HS-5 (cell line): ENCODE data around the gene HIVEP2.
A peak's percentile ranks its signal among the peaks of the same experiment; 100 is the strongest.

Experiments
- DNase-seq: peaks from one replicate; pipeline ENCODE4 v3.0.0-alpha.2; 2012; ENCODE audit warnings: low read depth

HIVEP2 gene

DNA sequence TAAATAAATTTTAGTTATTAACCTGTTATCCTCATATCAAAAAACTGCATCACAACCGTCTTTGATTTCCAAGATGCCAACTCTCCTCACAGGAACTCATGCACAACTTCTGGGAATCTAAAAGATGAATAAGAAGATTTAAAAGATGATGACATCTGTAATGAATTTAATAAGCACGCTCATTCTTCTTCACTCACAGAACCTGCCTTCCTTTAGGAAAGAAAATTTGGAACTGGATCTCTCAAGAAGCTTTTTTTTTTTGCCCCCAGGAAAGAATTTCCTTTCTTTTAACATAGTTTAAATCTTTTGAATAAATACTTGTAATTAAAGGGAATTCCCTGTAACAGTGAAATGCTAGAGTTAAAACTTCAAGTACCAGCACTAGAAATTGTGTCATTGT lies 161.5 kb downstream of the HIVEP2 start:
- DNase-seq = no peak

DNA sequence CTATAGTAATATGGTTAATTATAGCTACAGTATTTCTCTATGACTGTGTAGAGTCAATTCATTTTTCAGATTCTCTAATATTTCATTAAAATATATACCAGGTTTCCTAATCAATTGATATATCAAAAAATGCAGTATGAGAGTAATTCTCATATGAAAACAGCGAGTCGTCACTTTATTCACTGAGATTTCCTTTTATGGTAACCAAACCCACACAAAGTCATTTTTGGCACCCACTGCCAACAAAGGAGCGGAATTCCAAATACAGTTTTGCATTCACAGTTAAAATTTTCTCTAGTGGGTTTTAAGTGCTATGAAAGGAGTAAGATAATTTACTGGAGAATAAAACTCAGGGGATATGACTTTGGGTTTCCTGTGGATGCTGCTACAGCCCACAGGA lies 163.8 kb downstream of the HIVEP2 start:
- no peak for DNase-seq

DNA sequence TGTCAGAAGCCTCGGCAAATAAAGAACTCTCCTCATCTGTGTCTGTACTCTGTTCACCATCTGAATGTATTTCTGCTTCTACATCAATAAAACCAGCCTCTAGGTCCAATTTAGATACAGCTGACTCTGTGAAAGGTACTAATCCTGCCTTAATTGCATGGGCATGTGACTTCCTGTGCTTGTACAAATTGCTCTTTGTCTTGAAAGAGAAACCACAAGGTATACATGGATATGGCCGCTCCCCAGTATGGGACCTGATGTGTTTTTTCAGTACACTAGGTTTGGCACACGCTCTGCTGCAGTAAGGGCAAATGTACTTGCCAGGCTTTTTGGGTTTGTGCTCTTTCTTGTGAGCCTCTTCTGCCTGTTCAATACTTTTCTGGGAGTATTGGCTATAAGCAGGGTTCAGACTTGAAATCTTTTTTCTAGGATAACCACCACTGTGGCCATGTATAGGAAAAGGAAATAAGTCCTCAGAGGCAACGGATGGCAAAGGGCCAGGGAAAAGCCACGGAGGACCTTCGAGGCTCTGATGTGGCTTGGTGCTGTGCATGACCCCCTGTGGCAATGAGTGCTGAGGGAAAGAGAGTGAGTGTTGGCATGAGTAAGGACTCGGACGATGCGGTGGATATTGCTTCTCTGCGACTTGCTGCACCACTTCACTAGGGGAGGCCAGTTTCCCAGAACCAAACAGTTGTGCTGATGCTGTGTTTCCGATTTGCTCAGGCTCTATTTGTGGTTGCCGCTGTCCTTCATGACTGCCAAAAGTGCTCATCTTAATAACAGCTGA lies 170.9 kb downstream of the HIVEP2 start:
- DNase-seq = no peak

DNA sequence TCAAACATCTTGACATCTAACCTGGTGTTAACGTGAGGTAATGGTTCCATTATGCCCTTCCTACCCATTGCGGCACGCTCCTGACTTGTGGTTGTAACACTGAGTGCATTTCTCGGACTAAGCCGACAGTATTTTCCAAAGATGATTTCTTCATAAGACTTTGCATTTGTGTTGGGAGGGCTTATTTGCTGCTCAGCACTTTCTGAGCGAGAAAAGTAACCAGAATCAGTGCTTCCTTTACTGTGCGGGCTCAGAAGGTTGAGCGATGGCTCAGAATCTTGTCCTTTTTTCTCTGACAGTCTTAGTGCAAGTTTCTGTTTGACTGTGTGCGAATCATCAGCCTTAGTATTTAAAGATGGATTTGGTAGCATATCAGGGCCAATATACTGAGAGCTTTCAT lies 171.7 kb downstream of the HIVEP2 start:
- DNase-seq = no peak

DNA sequence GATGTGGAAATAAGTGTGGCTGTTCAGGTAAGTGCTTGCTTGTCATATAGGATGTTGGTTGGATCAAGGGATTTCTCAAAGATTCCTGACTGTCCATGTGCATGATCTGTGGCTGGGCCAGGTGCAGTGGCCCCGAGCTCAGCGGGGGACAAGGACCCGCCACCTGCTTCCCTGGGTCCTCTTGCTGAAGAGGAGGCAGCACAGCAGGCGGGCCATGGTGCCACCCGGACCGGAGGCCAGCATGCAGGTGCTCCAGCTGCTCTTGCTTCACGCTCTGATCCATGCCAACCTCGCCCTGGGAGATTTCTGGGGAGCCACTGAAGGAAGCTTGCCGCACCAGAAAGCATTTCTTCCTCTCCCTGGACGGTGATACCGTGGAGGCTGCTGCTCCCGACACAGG lies 173.8 kb downstream of the HIVEP2 start:
- DNase-seq = no peak

DNA sequence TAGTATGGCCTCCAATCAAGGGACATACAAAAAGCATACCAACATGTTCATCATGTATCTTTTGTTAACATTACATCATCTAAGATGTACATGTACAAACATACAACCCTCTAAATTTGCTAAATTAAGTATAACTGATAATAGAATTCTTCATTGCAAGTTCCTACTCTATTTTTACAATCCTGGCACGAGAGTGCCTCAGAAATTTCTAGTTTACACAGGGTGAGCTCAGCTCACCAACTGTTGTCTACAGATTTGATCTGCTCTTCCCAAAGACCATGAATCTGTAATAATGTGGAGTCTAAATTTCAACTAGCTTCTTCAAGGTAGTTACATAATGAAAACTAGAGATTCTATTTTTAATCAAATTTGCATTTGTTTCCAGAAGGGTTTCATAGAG lies 179.7 kb downstream of the HIVEP2 start:
- no peak for DNase-seq

DNA sequence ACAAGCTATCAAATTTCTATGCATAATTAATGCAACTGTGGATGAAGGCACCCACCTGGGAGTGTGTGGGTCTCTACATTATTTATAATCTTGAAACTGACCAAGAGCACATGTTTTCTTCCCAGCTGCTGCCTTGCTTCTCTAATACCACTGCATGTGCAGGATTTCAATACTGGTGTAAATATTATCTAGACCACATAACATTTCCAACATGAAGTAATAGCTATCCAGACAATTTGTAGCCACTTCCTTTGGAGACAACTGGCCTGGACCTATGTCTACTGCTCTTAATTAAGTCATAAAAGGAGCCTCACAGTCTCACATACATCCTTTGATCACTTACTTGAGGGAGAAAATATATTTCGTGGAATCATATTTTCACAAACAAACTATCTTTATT lies 180.7 kb downstream of the HIVEP2 start:
- no peak for DNase-seq

DNA sequence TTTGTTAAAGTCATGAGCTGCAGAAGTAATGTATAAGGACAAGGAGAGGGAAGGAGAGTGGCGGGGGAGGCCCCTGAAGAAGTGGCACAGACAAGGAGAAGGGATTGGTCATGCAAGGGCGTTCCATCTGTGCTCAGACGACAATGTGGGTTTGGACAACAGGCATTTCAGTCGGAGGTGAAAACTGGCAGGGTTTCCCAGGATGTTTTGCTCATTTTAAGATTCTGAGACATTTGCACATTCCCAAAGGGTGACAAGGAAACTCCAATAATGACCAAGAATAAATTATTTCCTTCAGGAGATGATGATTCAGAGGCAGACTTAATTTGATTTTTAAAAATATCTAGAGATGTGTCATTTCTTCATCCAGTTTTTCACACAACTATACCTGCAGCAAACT lies 181.8 kb downstream of the HIVEP2 start:
- DNase-seq = peak; percentile 76

DNA sequence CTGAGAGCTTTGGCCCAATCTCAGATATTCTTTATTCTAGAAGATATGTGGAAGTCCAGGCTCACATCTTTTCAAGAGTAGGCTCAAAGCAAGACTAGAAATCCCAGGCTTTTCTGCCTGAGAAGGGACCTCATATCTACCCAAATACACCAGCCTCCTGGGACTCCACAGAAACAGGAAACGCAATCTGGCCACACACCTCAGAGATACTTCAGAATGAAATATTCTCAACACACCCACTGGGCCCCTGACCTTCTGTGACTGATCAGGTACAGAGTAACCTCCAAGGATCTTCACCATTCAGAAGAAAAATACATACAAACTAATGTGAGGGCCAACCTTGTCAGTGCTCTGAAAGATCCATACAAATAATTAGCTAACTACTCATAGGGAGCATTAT lies 183.2 kb downstream of the HIVEP2 start:
- DNase-seq = no peak

DNA sequence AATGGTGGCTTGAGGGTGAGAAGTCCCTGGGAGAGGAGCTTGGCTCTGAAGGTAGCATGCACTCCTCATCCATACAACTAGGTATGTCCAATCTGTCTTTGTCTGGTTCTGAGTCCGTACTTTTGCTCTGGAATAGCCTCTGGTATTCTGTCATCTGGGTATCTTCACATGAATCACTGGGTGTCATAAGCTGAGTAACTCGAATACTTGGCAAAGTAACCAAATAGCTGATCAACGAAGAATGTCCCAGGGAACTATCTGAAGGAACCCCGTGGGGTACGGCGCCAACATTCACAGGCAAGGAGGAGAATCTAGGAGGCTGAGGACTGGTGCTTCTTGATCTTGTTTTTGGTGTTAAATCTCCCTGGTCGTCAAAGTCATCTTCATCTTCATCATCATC lies 184.8 kb downstream of the HIVEP2 start:
- DNase-seq = no peak

DNA sequence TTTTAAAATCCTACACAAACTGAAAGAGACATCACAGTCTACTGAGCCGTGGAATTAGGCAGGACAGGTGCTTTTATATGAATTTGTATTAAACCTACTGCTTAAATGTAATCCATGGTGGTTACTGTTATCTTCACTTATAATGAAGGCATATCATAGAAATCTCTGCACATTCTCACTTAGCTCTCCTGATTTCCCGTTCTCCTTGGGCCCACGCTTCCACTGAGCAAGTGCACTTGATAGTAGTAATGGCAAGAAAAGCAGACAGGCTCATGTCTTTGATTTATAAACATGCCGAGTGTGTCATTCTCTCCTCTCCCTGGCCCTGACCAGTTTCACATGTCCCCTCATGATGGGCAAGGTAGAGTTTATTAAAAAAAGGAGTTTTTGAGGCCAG lies 186.3 kb downstream of the HIVEP2 start:
- DNase-seq = no peak

DNA sequence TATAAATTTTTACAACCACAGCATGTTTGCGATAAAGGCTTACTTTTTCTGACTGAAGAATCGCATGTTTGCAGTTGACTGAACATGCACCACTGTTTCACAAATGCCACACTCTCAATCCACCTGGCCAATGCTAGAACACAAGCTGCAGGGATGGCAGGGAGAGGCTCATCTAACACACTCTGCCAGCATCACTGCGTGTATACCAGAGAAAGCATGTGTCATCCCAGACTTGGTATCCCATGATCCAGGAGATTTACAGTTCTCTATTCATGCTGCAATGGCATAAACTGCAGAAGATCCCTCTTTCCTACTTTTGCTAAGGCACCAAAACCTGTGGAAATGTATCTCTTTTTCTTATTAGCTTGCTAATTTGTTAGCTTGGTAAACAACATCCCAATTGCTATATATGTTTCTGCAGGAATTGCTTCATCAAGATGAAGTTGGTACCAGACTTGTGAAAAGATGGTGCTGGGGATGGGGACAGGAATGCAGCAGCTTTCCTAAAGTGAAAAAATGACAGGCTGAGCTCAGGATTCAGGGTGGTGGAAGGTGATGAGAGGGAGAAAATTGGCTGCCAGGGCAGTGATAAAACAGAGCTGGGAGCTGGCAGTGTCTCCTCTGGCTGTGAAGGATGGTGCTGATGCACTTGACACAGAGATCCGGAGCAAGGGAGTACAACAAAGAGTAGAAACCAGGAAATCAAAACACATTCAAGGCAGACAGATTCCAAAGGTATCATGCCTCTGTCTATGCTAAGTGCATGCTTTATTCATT lies 186.9 kb downstream of the HIVEP2 start:
- DNase-seq = no peak

DNA sequence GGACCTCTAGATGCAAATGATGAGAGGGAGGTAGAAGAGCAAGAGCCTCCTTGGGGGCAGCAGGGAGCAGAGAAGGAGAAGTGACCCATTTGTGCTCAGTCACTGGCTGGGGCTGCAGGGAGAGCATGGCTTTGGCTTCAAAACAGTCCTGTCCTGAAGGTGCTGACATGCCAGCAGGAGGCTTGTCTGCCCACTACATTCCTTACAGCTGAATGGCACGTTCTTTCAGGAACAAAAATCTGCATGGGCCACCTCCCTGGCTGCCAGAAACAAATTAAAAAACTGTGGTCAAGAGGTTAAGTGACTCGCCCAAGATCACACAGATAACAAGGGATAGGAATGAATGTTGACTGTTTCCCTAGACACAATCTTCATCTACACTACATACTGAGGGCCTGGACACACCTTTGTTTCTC lies 188.8 kb downstream of the HIVEP2 start:
- DNase-seq = peak; percentile 82

DNA sequence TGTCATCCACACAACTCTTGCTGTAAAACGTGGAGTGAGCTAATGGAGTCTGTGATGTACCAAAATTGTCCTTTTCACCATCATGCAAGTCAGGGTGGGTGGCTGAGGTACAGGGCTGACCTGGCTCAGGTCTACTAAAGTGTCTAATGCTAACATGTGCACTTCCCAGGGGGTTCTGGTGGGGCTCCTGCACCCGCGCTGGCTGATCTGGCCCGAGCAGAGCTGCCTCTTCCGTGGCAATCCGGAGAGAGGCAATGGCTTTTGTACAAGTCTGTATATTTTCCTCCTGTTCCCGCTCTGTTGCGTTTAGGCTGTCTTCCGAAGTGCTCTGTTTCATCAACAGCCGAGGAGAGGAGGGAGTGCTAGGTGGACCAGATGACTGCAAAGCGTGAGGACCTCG lies 191.8 kb downstream of the HIVEP2 start:
- no peak for DNase-seq

DNA sequence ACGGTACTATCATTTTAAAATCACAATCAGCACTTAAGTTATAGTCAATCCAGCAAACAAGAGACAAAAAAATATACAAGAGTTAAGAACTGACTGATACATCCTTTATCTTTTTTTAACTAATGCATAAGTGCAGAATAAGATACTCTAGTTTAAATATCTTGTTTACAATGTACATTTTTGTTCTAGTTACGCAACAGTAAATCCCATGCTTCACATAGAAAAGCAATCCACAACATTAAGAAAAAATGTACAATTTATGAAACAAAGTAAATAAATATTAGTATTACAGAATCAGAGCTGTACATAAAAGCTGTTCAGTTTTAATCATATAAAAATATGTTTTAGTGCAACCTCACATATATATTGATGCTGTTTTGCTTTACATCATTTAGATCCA lies 192.6 kb downstream of the HIVEP2 start:
- no peak for DNase-seq

DNA sequence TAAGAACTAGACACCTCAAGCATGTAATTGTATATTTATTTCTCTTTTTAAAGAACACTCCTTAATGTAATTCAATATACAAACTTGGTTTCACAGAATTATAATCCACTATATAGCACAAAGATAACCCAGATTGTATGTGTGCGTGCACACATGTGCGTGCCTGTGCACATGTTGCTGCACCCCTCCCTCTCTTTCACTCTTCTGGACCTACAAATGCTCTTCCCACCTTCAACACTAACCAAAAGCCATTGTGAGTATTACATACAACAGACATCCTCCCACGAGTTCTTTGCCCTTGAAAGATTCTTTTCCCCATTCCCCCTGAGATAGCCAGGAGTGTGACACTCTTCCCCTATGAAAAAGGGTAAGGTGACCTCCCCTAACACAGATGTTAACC lies 193.5 kb downstream of the HIVEP2 start:
- DNase-seq = no peak

DNA sequence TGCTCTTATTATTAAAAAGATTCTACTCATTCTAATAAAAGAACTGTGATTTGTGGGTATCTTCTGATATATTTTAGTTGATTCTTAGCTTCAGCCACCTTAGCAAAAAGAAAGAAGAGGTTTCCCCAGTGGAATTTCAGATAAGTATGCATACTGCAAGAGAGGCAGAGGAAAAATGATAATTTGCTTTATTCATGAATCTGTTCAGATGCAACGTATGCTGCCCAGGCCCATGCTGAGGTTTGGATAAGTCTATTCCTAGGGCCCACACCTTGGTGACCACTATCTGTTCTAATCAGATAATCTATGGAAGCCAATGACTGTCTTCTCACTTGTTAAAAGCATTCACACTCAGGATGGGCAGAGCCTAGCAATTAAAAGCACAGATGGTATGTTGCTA lies 194.0 kb downstream of the HIVEP2 start:
- no peak for DNase-seq

DNA sequence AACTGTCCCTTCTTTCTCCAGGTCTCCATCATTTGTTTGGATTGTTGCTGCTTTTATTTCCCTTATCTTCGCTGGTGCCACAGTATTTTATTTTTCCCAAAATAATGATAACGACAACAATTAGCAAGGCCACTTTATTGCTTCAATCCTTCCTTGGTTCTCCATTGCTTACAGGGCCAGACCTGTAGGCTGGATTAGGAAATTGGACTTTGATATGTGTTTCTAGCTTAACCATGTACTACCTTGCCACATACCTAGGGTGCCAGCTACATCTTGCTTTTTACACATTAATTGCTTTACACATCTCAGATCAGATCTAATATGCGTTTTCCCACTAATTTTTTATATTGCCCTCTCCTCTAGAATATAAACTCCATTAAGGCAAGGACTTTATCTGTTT lies 195.4 kb downstream of the HIVEP2 start:
- no peak for DNase-seq

DNA sequence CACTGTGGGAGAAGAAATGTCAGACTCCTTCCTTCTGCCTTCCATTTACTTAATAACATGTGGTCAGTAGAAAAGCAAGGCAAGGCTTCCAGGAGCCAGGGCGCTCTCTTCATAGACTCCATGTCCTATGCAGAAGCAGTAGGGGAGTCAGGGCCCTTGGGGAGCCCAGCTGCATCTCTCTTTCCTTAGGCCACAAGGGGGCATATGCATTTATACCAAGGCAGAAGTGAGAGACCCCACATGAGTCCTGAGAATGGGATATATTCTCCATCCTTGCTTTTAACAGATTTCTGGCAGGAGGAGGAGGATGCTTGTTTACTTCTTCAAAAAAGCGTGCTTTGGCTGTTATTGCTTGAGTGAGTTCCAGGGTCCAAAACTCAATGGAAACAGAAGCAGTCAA lies 198.5 kb downstream of the HIVEP2 start:
- DNase-seq = no peak

DNA sequence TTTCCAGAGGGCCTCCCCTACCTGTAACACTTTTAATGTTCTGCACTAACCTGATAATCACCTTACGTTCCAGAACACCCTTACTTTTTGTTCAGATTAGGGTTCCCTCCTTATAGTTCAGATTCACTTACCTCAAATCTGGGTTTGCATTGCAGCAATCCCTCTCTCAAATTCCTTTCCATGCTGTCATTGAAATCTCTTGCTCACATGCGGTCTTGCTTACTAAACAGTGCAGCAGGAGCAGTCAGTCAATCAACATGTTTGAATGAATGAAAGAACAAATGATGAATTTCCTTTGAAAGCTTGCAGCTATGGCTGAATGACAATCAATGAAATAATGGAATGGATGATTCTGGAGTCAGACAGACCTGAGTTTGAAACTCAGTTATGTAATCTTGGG lies 200.1 kb downstream of the HIVEP2 start:
- no peak for DNase-seq

DNA sequence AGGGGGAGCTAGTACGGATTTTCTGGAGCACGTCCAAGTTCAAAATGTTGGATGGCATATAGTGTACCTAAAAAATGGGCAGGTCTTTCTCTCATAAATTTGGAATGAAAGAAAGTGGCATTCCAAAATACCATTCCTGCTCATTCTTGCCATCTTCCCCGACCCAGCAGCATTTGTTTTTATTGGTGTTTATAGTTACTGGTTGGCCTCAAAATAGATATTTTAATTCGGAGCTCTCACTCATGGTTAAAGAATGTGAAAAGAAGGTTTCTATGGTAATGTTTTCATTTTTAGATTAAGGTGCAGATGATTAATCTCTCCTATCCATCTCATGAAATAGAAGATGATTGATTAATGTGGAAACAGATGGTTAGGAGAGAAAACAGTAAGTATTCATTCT lies 204.5 kb downstream of the HIVEP2 start:
- no peak for DNase-seq

DNA sequence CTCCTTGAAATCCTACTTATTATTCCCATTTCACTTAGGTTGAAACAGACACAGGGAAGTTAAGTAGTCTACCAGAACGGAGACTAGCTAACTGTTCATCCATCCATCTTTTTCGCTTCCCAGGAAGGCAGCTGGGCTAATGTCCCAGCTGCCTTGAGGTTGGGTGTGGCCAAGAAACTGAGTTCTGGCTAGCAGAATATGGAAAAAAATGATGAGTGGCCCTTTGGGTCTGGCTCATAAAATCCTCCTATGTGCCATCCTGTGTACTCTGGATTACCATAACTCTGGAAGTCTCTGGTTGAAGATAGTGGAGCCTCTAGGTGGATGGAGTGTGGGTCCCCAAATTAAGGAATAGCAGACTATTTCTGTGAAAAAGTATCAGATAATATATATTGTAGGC lies 206.2 kb downstream of the HIVEP2 start:
- no peak for DNase-seq

DNA sequence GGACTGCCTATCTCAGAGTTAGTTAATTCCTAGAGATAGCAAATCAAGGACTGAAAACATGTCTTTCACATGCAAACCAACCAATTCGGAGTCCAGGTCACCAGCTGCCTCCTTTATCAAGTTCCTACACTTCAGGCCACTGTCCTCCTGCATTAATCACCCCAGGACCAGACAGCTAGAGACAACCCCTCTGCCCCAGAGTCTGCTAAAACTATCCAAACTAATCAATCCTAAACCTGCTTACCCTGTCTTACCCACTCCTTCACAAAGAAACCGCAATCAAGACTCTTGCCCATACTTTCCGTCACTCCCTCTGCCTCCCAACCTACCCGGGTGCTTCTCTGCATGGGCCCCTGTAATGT lies 207.0 kb downstream of the HIVEP2 start:
- DNase-seq = no peak
